Stimulated activated CD4-positive, alpha-beta T cell treated with anti-CD3 and anti-CD28 coated beads, Interleukin-2, amount 100 ng/mL, for 48 hours (primary cell): Measurements from ENCODE around the gene MIDN.
A peak's percentile ranks its signal among the peaks of the same experiment; 100 is the strongest.

Source experiments
- DNase-seq, 2 donors: peaks; one replicate each; pipeline ENCODE4 v3.0.0-alpha.2; 2020

MIDN gene

GRCh38 chr19:1270854-1271527 lies 22.6 kb downstream of the MIDN start:
- no peak for DNase-seq

DNA sequence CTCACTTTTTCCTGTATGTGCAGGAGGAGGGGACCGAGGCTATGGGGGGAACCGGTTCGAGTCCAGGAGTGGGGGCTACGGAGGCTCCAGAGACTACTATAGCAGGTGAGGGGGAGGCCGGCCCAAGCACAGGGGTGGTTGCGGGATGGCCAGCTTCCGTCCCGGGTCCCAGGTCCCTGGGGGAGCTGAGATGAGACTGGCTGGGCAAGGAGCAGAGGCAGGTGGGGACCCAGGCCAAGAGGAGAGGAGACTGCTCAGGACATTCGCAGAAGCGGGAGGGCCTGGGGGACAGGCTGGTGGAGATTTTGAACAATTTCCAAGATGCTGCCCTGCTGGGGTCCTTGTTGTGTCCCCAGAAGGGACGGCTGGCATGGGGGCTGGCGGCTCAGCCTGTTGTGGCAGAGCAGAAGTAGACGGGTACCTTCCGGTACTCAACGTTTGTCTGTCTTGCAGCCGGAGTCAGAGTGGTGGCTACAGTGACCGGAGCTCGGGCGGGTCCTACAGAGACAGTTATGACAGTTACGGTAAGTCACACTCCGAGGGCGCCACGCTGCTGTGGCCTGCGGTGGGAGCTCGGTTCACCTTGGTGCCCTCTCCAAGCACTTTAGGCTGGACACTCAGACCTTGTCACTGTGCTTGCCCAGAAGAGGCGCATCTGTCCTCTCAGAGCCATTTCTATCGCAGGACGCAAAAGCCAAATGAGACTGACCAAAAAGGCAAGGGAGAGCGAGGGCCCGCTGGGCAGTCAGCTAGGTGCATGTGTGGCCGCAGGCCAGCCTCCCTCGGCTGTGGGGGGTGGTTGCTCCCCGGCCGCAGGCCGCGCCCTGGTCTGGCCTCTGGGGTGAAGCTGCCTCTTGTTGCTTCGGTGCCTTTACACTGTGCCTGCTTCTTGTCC lies 23.4 kb downstream of the MIDN start:
- DNase-seq: no peak

GRCh38 chr19:1272423-1273262 lies 24.3 kb downstream of the MIDN start:
- DNase-seq: no peak

DNA sequence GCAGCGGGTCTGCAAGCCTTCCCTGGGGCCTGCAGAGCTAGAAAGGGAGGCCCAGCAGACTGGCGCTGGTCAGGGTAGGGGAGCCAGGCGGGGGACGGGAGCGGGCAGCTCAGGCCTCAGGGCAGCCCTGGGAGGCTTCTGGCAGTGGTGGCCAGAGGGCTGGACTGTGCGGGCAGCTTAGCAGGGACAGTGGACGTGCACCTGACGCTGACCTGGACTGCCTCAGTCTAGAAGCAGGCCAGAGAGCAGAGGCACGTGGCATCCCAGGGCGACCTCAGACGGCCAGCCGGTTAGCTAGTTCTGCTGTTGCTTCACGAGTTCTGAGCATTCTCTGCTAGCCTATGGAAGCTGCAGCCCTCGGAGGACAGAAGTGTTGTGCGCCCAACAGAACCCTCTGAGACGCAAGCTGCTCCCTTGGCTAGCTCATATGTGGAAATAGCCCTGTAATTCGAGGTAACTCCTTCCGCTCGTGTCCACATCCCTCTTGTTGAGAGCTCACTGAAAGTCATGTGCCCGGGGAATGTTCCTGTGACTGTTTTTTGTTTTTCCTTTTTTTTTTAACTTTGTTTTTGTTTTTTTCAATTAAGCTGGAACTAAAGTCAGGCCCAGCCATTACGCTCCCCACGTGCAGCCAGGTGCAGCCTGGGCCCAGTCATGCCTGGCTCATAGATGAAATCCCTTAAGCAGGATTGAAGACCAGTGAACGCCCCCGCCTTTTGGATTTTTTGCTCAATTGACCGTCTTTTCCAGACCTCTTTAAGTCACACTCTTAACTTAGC lies 25.1 kb downstream of the MIDN start:
- DNase-seq: no peak

GRCh38 chr19:1274081-1274851 lies 25.9 kb downstream of the MIDN start:
- no peak for DNase-seq

DNA sequence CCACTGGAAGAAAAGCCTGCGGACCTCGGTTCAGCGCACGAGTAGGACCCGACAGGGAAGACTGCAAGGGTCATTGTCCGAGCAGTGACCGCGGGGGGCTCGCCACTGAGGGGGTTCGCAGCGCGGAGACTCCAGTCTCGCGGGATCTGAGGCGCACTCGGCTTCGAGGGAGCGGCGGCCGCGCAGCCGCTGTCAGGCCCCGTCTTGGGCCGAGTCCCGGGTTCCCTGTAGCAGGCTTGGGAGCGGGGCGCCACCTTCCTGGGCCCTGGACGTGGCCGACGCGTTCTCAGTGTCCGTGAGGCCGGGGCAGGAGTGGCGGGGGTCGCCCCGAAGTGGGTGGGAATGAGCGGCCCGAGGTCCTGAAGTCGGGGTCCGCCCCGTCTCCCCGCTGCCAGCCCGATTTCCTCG lies 26.5 kb downstream of the MIDN start:
- DNase-seq: no peak

GRCh38 chr19:1275260-1275975 lies 27.0 kb downstream of the MIDN start, which contains the start of gene FAM174C:
Gene FAM174C, plus strand, starts transcription at chr19:1275530. Its CDS starts 20 bp downstream, at chr19:1275550.
- peak; percentile 93 for DNase-seq

GRCh38 chr19:1275976-1276627 lies 27.7 kb downstream of the MIDN start:
- no peak for DNase-seq

GRCh38 chr19:1276628-1277022 lies 28.2 kb downstream of the MIDN start:
- DNase-seq: no peak

DNA sequence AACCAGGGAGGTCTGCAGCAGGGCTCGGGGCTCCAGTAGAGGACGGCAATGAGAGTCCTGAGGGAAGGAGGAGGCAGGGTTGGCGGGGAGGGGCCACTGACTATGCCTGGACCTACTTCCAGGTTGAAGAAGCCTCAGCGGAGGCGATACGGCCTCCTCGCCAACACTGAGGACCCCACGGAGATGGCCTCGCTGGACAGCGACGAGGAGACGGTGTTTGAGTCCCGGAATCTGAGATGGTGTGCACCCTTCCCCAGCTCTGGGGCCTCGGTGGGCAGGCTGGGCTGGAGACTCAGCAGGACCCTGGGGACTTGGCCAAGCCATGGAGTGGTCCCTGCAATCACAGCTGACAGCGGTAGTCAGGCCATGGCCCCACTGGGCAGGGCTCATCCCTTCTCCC lies 28.7 kb downstream of the MIDN start:
- no peak for DNase-seq

GRCh38 chr19:1278074-1278473 lies 29.7 kb downstream of the MIDN start:
- no peak for DNase-seq

- DNase-seq: no peak
Observed at GRCh38 chr19:1278713-1279660, 30.6 kb downstream of the MIDN start.

DNA sequence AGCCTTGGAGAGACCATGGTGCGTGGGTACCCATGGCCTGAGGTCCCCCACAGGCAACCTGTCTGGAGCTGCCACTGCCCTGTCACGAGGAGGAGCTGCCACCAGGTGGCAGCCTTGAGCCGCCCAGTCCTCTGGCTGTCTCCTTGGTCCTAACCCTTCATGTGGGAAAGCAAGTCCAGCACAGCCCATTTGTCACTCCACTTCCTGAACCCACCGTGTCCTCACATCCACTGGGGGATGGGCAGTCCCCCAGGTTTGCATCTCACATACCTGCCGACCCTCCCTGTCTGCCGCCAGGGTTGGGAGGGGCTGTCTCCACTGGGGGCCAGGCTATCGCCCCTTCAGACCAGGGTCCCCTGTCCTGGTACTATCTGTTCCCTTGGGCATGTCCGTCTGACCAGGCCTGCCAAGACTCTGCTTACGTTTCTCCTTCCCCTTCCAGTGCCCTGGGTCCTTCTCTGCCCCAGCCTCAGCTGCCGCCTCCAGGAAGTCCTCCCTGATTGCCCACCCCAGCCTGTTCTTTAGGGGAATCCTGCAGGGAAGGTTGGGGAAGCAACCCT lies 31.5 kb downstream of the MIDN start:
- DNase-seq: peak; percentile 80 to 84

DNA sequence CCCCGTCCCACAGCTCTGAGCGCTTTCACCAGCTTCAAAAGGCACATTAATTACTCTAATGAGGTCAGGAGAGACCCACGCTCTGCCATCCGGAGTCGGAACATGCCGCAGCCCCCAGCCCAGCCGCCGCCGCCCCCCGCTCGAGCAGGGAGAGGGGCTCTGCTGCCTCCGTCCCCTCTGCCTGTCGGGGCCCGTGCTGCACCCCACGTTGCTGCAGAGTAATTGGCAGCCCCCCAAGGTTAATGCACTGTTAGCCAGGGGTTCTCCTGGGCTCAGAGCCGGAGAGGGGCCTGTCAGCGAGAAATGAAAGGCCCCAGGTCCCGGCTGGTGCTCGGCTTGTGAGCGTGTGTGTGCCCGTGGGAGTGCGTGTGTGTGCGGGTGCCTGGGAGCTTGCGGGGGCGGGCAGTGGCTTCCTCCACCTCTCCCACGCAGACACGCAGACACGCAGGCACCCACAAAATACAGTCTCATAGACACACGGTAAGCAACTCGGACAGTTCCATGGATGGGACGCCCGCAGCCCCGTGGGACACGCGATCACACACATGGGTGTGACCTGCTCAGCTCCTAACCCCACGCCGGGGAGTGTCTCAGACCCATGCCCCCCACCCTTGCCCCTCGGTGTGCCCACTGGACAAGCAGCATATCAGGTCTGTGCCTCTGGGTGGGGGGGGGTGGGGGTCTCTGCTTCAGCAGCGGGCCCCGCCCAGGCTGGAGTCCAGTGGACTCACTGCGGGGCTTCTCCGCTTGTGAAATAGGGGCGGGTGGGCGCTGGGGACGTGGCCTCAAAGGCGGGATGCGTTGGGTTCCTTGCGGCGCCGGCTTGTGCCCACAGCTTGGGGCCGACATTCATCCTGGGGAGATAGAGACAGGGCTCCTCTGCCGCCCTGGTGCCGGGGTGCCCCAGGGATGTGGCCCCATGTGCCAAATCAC lies 32.5 kb downstream of the MIDN start:
- DNase-seq: no peak

DNA sequence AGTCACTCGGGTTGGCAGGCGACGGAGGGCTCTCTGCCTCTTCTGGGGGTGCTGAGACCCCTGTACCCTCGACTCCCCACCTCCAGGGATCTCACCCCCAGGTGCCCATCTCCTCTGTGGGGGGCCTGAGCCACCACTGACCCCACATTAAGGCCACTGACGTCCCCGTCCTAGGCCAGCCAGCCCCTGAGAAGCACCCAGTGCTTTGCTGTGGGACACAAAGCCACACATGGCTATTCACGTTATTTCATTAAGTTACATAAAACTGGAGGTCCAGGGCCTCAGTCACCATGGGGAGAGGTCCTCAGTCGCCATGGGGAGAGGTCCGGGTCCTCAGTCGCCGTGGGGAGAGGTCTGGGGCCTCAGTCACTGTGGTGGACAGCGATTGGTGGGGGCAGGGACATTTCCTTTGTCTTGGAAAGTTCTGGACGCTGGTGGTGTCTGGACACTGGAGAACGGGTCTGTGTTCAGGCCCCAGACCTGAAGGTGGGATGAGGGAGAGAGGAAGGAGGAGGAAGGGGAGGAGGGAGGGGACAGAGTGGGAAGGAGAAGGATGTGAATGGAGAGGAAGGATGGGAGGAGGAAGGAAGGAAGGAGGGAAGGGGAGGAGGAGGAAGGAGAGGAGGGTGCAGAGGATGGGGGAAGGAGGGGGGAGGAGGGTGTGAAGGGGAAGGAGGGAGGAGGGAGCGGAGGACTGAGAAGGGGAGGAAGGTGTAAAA lies 33.3 kb downstream of the MIDN start:
- no peak for DNase-seq

DNA sequence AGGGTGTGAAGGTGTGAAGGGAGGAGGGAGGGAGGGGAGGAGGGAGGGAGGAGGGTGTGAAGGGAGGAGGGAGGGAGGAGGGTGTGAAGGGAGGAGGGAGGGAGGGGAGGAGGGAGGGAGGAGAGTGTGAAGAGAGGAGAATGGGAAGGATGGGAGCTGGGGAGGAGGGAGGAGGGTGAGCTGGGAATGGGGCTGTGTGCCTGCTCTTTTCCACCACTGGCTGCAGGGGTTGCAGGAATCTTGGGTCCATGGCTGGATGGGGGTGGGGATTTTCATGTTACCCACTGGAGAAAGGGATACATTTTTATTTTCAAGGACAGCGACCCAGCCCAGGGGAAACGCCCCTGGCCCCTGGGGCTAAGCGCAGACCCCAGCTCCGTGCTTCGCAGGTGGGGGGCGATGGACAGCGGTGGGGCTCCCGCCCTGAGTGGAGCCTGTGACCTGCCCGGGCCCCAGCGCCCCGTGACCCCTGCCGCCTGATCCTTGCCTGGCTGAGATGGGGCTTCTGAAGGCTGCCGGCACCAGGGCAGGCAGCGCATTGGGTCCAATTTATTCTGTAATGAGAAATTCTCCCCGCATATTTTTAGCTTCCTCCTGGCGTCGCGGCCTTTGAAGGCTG lies 34.3 kb downstream of the MIDN start:
- DNase-seq: no peak
